Activated CD8-positive, alpha-beta memory T cell treated with anti-CD3 and anti-CD28 coated beads, Interleukin-2, amount 50 U/mL, for 1 hour (primary cell): ENCODE data around the gene RPL22.

ENCODE experiments used
- DNase-seq: peaks from one replicate; pipeline ENCODE4 v3.0.0-alpha.2; 2020; ENCODE audit errors: extremely low read depth

RPL22 gene

DNA sequence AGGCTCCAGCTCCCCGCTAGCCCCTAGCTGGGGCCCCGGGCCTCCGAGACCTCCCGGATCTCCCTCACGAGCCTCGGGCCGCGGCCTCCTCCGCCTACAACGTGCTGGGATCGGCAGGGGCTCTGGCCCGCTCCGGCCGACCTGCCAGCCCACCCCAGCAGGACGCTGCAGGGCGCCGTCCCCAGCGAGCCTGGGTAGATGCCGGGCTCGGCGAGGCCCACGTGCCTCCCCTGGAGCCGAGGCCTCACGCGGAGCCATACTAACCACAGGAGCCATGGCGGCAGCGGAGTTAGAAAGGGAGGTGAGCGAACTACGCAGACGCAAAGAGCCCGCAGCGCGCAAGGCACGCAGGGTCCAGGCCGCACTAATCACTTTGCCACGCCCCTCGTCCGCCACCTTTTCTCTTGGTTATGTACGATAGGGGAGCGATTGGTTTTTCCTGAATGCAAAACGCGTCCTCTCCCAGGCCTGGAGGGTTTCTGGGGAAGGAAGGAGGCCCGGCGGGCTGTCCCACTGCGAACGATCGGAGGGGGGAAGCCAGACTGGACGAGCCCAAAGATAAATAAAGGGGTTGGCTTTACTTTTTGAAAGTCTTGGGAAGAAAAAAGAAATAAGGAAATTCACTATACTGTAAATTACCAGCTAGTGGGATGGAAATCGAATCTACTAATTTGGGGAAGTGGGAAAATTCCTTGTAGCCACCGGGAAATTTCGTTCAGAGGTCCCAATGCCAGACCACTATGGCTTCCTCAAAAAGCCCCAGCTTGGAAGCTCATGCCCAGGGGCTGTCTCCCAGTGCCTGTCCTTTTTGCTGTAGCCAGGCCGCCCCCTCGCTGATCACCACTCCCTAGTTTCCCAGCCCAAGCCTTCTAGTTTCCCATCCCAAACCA, at the start of gene RPL22:
RPL22 (minus strand) TSS at position 298 of the 890 bp plus-strand sequence; CDS start at position 276, 22 bp downstream.
- peak; percentile 93 for DNase-seq

DNA sequence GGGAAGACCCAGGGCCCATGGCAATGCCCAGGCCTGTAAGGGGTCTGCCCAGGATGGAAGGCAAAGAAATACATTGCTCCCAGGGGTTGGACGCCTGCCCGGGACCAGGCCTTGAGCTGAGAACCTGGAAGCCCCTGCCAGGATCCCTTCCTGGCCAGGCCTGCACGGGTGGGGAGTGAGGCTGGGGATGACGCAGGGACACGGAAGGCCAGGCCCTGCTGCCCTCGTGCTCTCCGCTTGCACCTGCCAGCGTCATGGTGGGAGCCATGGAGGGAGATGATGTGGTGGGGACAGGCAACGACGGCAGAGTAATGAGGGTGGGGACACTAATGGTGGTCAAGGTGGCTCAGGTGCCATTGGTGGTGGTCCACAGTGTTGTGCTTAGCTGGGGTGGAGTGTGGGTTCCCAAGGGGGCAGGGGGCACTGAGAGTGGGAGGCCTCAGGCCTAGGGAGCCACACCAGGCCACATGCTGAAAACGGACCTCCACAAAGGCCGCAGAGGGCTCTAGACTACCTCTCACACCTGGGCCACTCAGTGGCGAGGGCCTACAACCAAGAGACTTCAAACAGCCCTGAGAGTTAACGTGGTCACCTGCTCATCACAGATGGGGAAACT, 48.9 kb upstream of the RPL22 start:
- DNase-seq = no peak

DNA sequence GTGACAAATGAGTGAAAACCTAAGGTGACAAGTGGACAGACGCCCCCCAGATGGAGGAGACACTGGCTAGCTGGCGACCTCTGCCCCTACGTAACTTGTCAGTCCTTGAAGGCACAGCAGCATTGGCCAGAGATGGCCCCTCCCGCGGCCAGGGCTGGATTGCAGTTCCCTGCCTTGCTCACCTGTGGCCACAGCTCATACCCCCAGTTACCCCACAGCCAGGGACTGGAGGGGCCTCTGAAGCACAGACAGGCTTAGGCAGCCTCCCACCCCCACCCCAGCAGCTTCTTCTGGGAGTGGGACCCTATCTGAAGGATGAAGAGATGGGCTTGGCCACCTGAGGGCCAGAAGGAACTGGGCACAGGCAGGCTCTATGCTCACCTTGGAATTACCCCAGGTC, 48.3 kb upstream of the RPL22 start:
- no peak for DNase-seq

DNA sequence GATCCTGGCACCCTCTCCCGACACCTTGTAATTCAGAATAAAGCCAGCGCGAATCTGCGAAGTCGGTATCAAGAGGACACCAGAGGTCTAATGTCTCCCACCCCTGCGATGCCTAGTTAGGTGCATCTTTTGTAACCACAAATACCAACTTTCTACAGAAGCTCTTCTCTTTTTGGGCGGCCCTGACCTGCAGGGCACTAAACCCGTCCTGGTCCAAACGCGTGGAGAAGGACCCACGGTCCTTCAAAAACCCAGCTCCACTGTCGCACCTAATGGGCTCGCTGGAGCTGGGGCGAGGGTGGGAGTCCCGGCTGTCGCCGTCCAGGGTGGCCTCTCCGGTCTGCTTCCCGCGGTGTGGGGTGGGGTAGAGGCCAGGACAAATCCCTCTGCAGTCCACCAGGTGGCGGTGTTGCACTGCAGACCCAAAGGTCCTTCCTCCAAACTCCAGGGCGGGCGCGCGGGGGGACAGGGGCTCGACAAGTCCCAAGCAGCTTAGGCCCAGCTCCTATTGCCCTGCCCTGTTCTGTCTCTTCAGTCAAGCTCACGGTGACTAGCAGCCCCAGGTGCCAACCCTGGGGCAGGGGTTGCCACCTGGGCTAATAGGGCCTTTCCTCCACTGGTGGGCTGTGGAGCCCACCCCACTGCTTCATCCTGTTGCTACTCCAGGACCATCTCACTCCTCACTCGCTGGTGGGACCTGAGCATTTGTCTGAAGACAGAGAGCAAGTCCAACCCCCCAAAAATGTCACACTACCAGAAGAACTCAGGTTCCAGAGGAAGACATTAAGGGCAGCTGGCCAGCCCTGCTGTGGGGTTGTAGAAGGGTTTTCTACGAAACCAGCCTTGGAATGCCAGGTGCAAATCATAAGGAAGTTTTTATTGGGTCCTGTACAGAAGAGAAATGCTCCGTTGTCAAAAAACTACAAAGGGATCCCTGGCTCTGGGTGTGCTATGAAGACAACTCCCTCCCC, 47.4 kb upstream of the RPL22 start:
- DNase-seq = peak; percentile 45

DNA sequence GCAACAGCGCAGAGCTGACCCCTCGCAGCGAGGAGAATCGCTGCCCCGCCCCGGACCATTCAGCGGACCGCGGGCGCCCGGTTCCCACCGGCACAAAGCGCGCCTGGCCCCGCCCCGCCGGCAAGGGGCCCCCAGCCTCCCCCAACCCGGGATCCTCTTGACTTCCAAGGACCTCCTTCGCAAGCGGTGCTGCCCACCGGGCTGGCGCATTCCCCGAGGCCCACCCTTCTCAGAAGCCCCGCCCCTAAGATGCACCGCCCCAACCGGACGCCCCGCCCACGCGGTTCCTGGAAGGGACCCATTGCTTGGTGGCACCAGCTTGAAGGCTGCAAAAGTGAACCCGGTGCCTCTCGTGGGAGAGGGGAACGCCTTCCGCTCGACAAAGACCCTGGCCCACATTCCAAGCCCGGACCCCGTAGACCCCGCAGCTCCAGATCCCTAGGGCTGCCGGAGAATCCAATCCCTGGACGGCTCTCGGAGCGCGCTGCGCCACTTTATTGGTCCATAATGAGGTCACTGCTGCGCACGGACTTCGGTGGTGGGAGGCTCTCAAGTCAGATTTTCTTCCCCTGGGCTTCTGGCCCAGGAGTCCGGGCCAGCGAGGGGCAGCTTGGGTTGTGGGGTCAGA, 46.6 kb upstream of the RPL22 start:
- DNase-seq = no peak

DNA sequence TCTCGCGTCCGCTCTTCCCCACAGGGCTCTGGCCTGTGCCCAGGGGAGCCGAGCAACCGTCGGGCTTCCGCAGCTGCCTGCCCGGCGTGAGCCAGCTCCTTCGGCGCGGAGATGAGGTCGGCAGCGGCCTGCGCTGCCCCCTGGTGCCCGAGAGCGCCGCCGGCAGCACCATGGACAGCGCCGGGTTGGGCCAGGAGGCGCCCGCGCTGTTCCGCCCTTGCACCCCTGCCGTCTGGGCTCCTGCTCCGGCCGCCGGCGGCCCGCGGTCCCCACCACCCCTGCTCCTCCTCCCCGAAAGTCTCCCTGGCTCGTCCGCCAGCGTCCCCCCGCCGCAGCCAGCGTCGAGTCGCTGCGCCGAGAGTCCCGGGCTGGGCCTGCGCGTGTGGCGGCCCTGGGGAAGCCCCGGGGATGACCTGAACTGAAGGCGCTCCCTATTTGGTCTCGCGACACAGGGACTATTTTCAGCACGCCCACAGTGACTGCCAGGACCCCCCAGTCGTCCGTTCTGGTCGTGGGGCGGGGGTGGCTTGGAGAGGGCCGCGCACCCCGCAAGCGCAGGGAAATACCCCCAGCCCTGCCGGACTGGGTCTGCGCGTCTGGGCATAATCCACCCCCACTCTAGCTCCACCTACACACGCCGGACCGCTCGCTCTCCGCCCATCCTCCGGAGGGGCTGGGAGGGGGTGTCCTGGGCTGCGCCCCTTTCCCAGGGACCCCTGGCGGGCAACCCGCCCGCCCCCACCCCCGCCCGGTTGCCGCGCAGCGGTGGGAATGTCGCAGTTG, 45.9 kb upstream of the RPL22 start:
- DNase-seq = peak; percentile 20

DNA sequence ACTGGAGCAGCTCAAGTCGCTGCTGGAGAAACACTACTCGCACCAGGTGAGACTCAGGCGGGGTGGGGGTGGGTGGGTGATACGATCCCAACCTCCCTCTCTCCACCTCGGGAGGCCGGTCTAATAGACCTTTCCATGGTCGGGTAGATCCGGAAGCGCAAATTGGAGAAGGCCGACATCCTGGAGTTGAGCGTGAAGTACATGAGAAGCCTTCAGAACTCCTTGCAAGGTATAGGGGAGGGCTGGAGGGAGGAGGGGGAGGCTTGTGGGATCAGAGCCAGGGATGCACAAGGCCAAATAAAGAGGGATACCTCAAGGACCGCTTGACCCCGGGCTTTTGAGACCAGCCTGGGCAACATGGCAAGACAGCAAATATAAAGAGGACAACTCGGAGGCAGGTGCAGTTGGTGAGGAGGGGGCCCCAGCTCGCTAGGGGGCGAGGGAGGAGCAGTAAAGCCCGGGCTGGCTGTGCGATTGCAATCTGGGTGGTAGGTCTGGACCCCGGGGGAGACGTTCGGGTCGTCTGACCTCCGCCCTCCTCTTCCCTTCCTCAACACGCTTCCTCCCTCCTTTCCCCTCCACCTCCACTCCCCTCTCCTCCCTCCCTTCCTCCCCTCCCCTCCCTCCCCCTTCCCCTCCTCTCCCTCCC, 45.1 kb upstream of the RPL22 start:
- DNase-seq = no peak

DNA sequence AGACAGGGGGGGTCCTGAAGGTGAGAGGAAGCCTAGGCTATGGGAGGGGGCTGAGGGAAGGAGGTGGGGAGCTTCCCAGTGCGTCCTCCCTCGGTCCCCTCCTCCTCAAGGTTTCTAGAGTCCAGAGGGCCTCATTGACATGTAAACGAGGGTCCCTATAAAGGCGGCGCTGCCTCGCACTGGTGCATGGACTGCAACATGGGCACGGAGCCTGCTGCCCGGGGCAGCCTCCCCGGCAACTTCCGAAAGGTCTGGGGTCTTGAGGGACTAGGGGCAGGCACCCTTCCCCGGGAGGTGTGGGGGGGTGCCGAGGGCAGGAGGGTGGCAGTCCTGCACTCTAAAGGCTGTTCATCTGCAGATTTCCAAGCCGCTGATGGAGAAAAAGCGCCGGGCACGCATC, 44.6 kb upstream of the RPL22 start, which contains the start of gene HES3:
HES3 (plus strand) TSS at position 187 of the 400 bp plus-strand sequence; CDS start at position 374, 187 bp downstream.
- DNase-seq = no peak

DNA sequence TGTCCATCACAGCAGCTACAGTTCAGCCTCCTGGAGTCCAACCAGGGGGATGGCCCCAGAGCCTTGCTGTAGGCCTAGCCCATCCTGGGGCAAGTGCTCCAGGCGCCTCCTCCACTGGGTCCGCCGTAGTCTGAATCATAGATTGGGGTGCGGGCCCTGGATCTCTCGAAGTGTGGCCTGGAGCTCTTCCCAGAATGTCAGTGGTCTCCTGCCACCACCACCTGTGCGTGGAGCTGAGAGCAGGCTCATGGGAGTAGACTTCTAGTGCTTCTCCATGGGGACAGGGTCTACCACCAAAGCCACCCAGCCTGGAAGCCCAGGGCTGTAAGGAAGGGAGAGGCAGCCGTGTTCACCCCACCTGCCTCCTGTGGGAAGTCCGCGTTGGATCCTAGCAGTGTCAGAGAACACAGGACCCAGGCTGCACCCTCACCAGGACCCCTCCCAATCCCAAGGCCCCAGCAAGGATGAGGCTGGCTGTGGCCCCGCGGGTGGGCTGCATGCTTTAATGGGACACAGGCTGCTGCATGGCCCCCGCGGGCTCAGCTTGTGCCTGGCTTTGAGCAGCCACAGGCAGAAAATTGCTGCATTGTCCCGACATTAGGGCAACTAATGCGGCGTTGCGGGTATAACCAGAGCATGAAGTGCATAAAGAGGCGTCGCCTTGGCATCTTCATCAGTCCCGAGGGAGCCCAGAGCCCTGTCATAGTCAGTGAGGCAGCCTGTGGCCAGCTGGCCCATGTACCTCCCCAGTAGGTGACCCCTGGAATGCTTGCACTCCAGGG, 43.8 kb upstream of the RPL22 start:
- no peak for DNase-seq

DNA sequence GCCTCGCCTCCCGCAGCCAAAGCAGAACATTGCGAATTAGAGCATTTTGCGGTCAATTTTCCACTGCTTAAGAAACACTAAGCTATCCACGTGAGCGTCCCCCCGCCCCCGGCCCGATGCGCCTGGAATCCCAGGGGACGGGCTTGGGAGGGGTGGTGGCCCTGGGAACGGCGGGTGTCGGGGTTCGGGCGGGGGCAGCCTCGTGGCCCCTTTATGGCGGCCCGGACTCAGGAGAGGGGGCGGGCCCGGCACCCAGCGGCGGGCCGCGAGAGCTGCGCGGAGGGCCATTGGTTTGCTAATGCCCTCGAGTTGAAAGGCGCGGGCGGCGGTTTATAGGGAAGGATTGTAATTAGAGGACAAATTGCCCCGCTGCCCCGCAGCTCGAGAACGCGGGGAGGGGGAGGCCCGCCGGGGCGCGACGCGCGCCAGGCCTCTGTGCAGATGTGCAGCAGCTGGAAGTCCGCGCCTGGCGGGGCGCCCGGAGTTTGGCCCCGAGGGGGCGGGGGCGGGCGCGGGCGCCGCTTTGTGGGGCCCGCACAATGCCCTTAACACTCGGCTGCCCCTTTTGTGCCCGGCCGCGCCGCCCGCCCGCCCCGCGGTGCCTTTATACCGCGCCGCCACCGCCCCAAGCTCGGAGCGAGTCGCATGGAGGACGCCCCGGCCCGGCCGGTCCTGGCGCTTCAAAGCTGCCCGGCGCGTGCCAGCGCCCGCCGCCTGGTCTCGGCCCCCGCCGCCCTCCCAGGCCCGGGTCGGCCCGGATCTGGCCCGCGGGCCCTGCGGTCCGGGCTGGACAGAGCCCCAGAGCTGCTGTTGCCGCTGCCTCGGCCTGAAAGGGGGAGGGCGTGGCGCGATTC, 42.7 kb upstream of the RPL22 start:
- DNase-seq = no peak

DNA sequence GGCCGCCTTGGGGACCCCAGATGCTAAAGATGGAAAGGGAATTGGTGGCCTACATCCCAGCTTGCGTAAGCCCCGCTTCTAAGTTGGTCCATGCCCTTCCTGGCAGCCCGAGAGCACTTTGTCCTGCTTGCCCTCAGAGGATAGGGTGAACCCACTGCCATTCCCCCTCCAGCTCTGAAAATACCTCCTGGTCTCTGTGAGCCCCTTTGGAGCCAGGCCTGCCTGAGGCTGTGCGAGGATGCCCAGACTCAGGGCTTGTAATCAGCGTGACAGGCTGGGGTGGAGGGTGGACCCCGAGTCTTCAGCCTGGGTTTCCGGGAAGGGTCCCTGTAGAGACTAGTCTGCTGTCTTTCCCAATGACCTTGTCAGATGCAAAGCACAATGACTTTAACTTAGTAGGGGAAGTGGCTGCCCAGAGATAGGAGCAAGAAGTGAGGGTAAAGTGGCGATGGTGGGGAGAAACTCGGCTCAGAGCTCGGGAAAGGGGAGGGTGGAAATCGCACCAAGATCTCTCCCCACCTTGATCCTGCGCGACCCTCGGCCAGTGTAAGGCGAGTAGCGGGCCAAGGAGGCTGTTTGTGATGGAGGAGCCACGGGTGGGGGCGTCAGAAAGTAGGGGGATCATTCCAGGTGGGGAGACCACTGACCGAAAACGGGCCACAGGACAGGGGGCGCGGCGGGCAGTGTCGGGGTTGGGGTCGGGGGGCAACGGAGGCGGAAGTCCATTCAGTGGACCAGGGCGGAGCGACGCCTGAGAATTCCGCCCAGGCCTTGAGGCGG, 41.9 kb upstream of the RPL22 start:
- no peak for DNase-seq

DNA sequence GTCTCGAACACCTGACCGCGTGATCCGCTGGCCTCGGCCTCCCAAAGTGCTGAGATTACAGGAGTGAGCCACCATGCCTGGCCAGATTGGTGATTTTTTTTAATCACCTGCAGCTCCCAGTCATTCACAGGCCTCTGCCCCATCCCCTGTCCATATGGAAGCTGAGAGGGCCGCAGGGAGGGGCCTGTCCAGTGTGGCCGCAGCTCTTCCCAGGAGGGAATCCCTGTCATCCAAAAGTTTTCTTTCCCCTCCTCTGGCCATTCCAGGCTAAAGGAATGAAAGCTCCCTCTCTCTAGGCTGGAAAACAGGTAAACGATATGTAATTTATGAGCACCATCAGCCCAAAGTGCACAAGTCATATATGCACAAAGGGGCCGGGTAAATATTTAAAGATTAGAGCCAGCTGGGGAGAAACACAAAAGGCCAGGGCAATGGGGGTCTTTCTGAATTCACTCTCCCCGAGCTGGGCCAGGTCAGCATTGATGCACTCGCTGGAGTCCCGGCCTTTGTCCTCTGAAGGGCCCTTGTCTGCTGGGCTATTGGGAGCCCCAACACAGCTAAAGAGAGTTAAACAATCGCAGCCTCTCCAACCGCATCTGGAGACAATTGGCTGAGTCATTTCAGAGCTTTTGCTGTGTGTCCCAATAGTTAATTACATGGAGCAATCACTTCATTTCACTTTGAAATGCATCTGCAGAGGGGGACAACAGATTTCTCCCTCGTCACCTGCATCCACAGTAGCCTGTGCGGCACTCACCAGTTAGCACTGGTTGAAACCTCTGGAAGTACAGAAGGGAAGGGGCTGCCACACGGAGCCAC, 40.8 kb upstream of the RPL22 start:
- DNase-seq = no peak

DNA sequence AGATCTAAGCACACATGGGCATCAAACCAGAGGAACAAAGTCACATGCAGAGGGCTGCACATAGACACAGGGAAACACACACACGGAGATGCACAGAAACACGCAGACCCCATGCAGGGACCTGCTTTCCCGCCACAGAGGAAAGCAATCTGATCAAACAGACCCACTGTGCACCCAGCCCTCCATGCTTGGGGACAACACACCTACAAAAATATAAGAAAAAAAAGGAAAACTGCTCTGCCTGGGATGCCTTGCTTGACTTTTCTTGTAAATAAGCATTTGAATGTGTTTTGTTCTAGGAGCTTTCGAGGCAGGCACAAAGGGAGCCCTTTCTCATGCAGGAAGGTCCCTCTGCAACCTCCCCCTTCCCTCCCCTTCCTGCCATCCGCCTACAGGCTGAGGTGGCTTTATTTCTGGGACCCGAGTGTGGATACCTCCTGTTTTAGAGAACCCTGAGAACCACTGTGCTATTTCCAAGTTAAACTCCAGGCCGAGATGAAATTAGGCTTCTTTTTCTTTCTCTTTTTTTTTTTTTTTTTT, 39.9 kb upstream of the RPL22 start:
- no peak for DNase-seq

DNA sequence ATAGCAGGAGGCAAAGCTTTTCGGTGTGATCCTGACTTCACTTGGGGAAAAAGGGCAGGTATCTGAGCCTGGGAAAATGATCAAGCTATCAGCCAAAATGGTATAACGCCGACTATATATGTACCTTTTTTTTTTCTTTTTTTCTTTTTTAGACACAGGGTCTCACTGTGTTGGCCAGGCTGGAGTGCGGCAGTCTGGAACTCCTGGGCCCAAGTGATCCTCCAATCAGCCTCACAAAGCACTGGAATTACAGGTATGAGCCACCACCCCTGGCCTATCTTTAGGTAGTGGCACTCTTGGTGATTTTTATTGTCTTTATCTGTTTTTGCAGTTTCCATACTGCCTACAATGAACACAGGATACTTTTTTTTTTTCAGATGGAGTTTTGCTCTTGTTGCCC, 37.7 kb upstream of the RPL22 start:
- DNase-seq = no peak

DNA sequence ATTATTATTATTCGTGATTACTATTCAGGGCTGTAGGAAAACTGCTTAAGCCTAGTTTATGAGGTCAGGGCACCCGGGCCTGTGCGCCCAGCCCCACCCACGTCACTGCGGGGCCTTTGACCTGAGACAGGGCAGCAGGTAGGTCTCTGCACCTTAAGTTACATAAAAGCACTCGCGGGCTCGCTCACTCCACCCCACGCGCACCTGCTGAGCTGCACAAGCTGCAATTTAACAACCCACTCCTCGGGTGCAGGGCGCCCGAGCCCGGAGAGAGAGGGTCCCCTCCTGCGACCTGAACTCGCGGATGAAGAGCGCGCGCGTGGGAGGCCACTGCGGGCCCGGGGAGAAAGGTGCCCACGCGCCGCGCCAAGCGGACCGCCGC, 35.9 kb upstream of the RPL22 start:
- DNase-seq = no peak

DNA sequence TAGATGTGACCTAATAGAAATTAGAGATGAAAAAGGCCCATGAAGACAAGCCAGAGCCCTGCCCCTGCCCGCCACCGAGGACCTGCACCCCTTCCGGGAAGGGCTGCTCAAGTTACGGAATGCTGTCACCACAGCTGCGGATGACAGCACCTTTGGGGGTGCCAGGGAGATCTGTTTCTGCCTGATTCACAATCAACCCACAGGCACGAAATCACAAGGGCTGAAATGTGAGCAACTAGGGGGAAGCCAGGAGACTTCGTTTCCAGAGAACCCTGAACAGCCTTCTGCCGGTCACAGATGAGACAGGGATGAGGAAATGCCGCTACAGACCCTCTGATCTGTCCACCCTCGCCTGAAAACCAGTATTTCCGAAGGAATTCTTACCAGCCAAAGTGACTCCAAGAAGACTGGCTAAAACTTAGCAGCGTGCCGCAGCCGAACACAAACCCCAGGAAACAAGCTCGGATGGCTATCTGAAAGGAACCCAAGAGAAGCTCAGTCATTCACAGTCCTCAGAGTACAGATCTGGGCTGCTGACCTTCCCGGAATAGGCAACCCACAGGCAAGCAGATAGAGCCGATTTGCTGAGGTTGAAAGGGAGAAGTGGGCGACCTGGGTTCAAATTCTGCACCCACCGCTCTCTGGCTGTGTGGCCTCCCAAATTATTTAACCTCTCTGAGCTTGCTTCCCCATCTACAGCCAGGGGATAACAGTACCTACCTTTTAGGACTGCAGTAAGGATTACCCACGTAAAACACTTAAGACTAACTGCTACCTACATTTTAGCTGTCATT, 35.3 kb upstream of the RPL22 start:
- no peak for DNase-seq
